WTC11 (cell line): ENCODE data around the gene DMXL2.

Source experiments
- ATF6 ChIP-seq: sonication (generic); formaldehyde crosslinking; IDR thresholded peaks from 2 replicates; pipeline ENCODE4 v1.8.1; 2023; ENCODE audit warnings: mild to moderate bottlenecking, missing genetic modification reagents
- RELA ChIP-seq: sonication (generic); formaldehyde crosslinking; IDR thresholded peaks from 2 replicates; pipeline ENCODE4 v1.8.1; 2022; ENCODE audit warnings: missing genetic modification reagents, mild to moderate bottlenecking, borderline replicate concordance
- TP53 ChIP-seq: sonication (generic); formaldehyde crosslinking; IDR thresholded peaks from 2 replicates; pipeline ENCODE4 v1.8.1; 2023; ENCODE audit warnings: mild to moderate bottlenecking, missing genetic modification reagents
- TF ChIP-seq, protein P1 (sequence below): fragments of 200-600 bp; IDR thresholded peaks from 2 replicates; pipeline ENCODE4 v1.8.0; 2022; ENCODE audit warnings: antibody characterized with exemption

DNA sequence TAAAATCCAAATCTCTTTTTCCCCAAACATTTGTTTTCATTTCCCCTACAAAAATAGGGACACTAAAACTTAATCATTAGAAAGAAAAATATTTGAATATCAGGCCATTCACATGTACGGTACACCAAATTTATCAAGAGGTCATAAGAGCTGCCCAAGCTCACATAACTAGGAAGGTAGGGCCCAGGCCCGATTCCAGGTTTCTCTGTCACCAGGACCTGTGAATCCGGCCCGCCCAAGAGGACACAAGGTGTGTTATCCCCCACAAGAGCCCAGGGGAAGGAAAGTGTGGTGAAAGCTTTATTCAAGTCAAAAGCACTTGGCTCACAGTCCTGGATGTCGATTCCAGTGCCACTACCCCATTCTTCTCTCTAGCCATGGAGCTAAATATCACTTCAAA lies 130.6 kb downstream of the DMXL2 start:
- TF ChIP-seq, protein P1, sequence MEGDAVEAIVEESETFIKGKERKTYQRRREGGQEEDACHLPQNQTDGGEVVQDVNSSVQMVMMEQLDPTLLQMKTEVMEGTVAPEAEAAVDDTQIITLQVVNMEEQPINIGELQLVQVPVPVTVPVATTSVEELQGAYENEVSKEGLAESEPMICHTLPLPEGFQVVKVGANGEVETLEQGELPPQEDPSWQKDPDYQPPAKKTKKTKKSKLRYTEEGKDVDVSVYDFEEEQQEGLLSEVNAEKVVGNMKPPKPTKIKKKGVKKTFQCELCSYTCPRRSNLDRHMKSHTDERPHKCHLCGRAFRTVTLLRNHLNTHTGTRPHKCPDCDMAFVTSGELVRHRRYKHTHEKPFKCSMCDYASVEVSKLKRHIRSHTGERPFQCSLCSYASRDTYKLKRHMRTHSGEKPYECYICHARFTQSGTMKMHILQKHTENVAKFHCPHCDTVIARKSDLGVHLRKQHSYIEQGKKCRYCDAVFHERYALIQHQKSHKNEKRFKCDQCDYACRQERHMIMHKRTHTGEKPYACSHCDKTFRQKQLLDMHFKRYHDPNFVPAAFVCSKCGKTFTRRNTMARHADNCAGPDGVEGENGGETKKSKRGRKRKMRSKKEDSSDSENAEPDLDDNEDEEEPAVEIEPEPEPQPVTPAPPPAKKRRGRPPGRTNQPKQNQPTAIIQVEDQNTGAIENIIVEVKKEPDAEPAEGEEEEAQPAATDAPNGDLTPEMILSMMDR = no peak
- TF ChIP-seq RELA (CRISPR knock-in tag) = no peak
- no peak for TF ChIP-seq ATF6
- TF ChIP-seq TP53 (CRISPR knock-in tag) = no peak
